ACHN (cell line): ENCODE measurements around the gene SND1.
"Not testable (repeated sequence)": the region's sequence is repeated elsewhere in the genome, so short reads cannot be mapped to it uniquely, and the experiment has no call there.

Experiments used
- DNase-seq: peaks from one replicate; pipeline ENCODE4 v3.0.0-alpha.2; 2015
- in situ Hi-C: cut with HindIII; loops from 2 replicates; pipeline ENCODE4 v1.10.0; 2017; ENCODE audit warnings: low sequenced_read_pairs, low pct_ligation_motif_present, low pct_unique_long_range_greater_than_20kb

Gene SND1

DNA sequence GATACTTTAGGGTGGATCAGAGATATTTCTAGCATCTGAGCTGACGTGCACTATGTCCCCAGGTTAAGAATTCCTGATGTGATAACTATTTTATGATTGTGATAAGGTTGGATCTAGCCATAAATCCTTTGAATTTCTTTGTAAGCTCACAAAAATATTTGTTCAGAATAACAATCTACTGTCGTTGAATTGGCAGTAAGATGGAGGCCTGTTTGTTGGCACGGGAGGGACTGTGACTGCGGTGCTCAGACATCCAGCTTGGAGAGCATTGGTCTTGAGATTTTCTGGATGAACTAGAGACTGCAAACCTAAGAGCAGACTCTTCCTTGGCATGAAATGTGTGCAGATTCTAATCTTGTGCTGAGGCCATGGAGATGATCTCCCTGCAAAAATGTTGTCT lies 248.1 kb downstream of the SND1 start:
- no peak for DNase-seq

DNA sequence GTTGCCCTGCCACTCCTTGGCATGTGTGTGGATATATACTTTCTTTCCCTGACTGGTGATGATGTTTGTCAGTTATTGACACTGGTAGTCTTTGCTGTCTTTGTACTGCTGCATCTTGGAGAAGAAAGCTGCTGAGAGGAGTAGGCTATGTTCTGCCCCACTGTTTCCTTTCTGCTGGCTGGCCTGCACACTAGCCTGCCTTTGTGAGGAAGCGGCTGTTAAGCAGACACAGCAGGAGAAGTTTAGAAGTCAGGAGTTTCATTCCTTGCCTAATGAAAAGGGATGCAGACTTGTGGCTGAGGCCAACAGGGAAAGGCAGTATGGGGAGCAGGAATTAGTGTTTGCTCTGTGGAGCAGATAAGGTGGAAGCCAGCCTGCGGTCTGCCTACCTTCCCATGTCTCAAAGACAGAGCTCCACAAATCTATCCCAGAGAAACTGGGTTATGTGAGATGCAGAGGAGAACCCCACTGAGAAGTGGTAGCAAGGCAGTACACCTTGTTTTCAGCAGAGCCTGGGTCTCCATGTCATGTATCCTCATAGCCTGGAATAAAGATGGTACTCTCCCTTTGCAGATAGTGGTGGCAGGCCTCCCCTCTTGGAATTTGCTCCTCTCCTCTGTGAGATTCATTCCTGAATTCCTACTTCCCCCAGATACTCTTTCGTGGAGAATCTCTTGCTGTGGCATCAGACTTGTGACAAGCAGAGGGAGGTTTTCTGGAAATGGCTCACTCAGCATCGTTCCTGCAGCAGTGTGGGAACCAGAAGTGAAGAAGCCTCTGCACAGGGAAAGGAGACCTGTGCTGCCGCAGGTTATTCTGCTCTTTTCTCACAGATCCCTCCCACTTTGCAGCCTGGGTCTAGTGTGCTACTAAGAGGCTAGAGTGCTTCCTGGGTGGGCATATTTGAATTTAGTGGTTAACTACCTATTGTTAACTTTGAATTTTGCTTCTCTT lies 249.0 kb downstream of the SND1 start:
- DNase-seq: no peak
- in situ Hi-C loops: no loop called here

More for the DNA sequence above, 248.1 kb downstream of the SND1 start:
- in situ Hi-C loops: no loop called here

DNA sequence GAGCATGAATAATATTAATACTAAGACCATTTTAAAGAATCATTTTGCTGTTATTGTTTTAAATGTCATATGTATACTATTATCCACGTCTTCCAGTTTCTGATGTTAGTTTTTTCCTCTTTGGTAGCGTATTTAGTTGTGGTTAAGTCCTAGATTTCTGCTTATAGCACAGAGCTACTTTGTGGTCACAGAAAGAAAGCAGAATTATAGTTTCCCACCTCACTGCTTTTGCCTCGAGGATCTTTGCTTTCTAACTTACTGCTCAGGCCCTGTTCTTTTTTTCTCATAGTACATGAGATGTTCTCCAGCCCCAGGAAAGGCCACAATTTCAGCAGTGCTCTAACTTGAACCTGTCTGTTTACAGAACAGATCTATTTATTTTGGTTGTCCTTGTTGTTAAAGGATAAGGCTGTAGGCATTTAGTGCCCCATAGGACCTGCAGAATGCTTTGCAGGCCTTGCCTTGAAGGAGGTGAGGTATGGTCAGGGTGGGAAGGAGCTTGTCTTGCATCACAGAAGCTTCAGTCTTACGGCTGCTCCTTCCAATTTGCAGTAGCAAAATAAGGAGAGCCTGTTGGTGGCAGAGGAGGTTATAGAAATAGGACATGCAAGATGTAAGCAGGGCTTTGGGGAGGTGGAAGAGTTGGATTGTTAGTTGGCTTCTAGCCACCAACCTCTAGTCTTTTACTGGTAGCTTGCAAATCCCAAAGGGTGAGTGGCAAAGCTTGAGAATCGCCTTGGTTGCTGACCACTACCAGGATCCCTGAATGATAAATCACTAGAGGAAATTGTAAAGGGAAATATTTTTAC lies 250.1 kb downstream of the SND1 start:
- in situ Hi-C loops: no loop called here
- DNase-seq: no peak

DNA sequence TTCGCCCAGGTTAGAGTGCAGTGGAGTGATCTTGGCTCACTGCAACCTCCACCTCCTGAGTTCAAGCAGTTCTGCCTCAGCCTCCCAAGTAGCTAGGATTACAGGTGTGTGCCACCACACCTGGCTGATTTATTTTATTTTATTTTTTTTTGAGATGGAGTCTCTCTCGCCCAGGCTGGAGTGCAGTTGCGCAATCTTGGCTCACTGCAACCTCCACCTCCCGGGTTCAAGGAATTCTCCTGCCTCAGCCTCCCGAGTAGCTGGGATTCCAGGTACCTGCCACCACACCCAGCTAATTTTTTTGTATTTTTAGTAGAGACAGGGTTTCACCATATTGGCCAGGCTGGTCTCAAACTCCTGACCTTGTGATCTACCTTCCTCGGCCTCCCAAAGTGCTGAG lies 250.8 kb downstream of the SND1 start:
- in situ Hi-C loops, DNase-seq: not testable (repeated sequence)

DNA sequence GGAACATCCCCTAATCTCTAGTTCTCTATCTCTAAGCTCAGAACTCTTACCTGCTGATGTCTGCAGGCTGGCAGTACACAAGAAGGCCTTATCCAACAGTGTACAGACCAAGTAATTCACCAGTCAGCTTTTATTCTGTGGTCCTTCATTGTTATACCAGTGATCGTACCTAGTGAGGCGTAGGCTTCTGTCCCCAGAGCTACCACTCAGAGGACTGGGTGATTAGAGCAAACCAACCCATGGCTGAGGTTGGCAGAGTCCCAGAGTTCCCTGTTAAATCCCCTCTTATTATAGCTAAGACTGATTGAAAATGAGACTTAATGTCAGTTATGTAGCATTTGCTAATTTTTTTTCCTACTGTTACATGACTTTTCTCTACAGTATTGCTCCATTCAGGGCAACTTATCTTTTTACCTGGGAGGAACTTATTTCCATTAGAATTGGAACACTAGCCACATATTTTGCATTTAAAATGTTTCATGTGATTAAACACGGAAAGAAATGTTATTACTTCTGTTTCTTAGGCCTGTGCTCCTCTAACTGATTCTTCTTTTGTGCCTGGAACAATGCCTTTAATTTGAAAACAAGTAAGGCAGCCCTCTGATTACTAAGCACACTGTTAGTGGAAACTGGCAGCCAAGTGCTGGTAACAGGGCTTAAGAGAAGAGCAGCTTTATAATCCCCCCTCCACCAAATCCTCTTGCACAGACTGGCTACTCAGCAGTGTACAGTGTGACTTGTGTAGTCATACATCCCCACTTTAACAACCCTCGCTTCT lies 252.1 kb downstream of the SND1 start:
- no peak for DNase-seq
- in situ Hi-C loops: no loop called here

DNA sequence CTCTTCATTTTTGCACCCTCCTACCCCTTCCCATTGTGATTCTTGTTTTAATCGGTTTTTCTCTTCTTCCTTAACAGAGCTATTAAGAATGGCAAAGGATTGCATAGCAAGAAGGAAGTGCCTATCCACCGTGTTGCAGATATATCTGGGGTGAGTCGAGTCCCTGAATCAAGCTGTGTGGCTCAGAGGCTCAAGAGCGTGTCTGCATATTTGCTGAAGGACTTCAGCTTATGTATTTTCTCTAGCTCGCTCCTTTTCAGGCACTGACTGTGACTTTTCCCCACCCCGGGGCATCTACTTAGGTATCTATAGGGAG lies 252.6 kb downstream of the SND1 start:
- DNase-seq: no peak
- in situ Hi-C loops: no loop called here

DNA sequence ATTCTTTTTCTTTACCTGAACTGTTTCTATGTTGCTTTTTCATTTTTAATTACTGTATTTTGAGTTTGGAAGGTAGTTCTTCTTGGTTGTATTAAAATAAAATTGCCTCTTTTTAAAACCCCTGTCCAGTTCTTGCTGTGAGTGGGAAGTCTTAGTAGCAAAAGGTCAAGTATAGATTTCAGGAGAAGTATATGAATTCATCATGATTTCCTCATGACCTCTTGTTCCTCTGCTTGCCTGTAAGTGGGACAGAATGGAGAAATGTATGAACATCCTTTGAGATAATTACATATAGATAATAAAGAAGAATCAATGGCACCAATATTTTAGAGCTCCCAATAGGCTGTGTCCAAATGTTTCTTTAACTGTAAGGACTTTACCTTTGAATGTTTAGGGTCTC lies 253.0 kb downstream of the SND1 start:
- in situ Hi-C loops: no loop called here
- DNase-seq: no peak

DNA sequence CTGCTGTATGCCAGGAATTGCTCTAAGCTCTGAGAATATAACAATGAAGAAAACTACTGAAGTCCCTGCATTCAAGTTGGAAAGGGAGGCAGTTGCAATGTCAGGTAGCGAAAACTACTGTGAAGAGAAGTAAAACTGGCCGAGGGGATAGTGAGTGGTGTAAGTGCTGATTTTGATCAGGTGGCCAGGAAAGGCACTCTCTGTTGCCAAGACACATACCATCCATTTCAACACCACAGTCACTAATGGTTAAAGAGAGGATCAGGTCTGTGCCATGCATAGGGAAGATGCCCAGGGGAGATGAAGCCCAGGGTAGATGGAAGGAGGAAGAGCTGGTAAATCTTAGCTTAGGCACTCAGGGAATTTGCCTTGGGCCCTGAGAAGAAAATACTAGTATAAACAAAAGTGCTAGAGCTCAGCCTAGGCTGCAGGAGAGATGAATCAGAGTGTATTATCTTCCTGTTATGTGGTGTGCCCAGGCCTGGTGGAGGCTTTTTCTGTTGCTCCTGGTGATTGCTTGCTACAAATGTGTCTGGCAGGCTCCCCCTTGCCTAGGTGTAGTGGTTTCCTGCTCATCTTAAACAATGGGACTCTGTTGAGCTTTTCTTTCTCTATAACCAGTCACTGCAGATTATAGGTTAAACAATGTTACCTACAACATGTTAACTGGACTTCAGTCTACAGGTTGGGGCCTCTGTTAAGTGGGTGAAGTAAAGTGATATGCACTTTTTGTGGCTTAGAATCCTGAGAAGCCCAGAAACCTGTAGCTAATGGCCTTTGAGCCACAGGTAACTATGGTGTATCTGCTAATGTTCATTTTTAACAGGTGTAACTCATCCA lies 253.7 kb downstream of the SND1 start:
- in situ Hi-C loops: no loop called here
- no peak for DNase-seq

DNA sequence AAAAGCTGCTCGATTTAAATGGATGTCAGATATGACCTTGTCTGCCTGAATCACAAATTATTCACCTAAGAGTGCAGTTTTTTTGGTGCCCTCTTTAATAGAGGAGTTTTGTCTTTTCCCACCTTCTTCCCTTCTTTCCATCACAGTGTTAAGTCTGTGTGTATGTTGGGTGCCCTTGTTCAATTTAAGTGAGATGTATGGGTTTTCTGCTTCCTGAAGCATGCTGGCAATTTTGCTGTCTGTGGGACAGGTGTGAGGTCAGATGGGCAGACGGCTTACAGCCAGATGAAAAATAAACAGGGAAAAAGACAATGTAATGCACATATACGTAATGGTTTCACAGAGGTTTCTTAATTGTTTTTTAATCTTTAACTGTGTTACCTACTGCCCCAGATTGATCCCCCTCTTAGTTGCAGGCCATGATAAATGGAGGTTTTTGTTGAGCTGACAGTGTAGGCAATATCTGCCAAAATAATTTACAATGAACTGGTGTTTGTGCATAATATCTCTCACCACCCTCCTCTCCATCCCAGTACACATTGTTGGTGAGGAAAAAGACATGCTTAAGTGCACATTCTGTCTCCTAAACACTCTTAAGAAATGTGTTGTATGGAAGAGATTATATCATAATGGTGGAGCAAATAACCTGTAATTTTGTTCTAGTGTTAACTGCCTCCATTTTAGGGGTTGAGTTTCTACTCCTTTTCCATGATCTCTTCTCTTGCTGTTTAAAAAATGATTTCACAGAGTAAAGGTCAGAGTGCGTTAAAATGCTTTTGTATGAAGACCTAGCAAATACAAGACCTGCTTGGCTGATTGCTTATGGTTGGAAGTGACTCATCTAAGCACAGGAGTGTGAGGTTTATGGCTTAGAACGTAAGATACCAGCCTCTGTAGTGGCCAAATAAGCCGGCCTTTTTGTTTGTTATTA lies 255.4 kb downstream of the SND1 start:
- in situ Hi-C loops: no loop called here
- peak; percentile 72 for DNase-seq

DNA sequence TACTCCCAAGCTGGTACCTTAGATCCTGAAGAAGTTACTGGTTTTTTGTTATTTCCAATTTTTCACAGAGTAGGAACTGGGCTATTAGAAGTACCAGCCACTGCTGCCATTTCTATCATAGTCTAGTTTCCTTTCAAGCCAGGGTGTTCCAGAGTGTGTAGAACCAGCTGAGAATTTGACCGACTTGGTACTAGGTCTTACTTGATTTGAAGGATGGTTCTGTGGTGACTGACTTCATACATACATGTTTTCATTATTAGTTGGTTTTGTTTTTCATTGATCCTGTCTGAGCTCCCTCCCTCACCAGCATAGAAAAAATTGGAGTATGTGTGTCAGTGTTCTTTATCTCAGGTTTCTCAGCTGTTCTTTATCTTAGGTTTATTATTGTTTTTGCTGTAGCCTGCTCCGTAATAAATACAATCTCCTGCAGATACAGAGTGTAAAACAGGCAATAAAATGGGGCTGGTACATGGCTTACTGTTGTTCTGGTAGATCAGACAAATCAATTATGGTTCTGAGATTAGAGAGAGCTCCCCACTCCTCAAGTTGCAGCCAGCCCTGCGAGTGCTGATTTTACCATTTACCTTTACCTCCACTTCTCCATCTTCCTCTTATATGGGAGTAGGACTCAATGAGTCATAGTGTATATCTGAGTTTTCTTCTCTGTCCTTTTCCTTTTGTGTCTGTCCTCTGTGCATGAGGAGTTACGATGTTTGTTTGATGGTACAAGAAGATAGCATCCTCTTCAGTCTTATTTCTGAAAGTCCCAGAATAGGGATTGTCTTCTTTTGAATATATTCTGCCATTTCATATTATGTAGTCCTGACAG lies 256.6 kb downstream of the SND1 start:
- in situ Hi-C loops: no loop called here
- no peak for DNase-seq

DNA sequence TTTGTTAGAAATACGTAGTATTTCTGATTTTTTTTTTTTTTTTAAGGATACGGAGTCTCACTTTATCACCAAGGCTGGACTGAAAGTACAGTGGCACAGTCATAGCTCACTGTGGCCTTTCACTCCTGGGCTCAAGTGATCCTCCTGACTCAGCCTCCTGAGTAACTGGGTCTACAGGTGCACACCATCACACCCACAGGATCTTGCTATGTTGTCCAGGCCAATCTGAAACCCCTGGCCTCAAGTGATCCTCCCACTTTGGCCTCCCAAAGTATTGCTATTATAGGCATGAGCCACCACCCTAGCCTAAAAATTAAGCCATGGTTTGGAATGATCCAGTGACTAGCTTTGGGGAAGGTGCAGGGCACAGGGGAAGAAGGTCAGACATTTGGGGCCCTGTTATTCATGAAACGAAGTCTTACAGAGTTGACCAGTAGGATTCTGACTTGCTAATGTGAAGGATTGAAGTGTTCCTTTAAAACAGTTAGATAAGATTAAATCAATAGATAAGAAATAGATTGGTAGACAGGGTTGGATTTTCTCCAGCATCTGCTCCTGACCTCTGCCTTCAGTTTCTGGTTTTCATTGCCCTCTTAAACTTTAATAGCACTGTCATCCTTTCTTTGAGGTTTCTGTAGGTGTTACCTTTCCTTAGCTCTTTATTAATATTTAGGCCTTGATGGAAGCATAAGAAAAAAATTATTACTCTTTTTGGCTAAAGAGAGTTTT lies 257.6 kb downstream of the SND1 start:
- DNase-seq: no peak
- in situ Hi-C loops: no loop called here

DNA sequence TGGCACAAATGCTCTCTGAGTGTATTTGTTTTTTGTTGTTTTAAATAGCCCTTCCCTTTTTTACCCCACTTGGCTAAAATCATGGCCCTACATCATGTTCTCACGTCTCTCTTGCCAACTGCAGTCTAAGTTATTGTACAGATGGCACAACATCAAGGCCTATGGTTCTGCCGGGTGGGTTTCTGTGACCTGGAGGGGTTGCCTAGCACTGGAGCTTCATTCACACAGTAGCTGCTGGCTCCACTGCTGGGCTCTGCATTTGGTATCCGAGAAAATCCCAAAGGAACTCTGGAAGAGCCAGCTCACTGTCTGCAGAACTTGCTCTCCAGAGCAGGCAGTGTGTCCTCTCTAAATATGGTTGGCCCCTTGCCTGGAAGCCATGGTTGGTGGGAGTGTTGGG lies 258.7 kb downstream of the SND1 start:
- in situ Hi-C loops: no loop called here
- DNase-seq: no peak

DNA sequence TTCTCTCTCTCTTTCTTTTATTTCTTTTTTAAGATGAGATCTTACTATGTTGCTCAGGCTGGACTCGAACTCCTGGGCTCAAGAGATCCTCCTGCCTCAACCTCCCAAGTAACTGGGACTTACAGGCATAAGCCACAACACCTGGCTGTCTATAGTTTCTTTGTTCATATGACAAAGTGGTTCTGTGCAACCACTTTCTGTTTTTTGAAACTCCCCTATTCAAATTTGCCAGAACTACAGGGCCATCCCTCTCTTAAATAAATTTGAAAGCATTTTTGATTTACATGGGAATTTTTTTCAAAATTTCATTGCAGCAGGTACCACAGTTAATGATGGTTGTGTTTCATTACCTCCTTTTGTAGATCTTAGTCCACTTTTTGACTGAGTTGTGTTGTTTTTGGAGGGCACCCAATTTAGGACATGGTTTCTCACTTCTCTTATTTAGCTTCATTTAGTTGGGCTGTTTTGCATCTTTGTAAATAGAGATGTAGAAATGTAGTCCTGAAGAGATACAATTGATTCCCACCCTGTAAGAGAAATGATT lies 260.0 kb downstream of the SND1 start:
- in situ Hi-C loops: no loop called here
- no peak for DNase-seq

DNA sequence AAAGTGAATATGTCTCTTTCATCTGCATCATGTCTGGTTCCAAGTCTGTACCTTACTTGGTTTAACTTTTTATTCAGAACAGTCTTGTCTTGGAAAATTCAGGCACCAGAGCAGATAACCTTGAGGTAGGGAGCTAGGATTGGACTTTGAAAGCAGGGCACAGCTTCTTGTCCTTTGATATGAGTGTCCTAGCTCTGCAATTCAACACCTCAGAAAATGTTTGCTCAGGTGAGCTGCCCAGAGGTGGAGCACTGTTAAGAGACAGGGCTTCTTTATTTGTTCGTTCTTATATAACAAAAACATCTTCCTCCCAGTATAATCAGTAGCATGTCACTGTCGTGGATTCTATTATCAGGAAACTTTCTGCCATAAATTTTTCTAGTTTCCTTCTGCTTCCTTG lies 260.9 kb downstream of the SND1 start:
- no peak for DNase-seq
- in situ Hi-C loops: no loop called here

DNA sequence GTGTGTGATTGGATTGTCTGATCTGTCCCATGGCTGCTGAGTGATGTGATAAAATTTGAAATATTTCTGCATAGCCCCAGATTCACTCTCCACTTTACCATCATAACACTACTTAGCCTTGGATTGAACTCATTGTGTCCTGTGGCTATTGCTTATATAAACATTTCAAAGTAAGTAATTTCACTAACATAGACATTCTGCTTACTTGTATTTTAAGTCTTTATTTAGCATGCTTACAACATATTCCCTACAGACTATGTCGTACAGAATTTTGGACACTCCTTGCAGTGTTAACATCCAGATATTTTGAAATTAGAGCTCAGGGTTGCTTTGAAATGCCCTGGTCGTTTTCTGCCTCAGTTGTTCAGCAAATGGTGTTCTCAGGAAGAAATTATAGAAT lies 261.7 kb downstream of the SND1 start:
- DNase-seq: no peak
- in situ Hi-C loops: no loop called here

DNA sequence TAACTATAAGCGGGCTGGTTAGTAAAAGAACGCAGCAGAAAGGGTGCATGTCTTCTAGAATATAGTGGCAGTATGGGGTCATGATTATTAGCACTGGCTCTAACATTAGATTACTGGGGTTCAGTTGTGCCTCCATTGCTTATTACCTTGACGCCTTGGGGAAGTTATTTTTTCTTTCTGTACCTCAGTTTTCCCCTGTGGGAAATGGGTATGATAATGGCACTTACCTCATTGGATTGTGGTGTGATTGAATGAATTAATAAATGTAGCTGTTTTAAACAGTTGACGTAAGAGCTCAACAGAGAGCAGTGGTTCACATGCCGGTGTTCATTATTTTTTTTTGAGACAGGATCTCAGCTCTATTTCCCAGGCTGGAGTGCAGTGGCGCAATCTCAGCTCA lies 262.7 kb downstream of the SND1 start:
- in situ Hi-C loops: no loop called here
- DNase-seq: no peak
